Ovary (tissue), 3 donors: ENCODE measurements around the gene CCDC78.

ENCODE experiments used
- EP300 ChIP-seq: sonication (generic); formaldehyde crosslinking; IDR thresholded peaks from one replicate; pipeline ENCODE4 v1.6.1; 2017; ENCODE audit warnings: antibody characterized with exemption
- POLR2A ChIP-seq: fragments of 450-650 bp; IDR thresholded peaks from one replicate; pipeline ENCODE4 v1.6.1; 2017; ENCODE audit warnings: antibody characterized with exemption, mild to moderate bottlenecking, moderate library complexity
- TF ChIP-seq, protein P1 (sequence below), 3 donors: fragments of 450-650 bp in 2 of 3; fragments of 200-600 bp in 1 of 3; IDR thresholded peaks; one replicate each; pipeline versions ENCODE4 v1.5.1 to v1.8.0; 2016 to 2022; ENCODE audit warnings: antibody characterized with exemption in 3 of 3, mild to moderate bottlenecking in 1 of 3
- donor health status: DM: no; HTN: no; CAD: no.

GRCh38 chr16:684071-684794, 42.0 kb downstream of the CCDC78 start, which contains the start of gene JMJD8:
- TF ChIP-seq, protein P1, sequence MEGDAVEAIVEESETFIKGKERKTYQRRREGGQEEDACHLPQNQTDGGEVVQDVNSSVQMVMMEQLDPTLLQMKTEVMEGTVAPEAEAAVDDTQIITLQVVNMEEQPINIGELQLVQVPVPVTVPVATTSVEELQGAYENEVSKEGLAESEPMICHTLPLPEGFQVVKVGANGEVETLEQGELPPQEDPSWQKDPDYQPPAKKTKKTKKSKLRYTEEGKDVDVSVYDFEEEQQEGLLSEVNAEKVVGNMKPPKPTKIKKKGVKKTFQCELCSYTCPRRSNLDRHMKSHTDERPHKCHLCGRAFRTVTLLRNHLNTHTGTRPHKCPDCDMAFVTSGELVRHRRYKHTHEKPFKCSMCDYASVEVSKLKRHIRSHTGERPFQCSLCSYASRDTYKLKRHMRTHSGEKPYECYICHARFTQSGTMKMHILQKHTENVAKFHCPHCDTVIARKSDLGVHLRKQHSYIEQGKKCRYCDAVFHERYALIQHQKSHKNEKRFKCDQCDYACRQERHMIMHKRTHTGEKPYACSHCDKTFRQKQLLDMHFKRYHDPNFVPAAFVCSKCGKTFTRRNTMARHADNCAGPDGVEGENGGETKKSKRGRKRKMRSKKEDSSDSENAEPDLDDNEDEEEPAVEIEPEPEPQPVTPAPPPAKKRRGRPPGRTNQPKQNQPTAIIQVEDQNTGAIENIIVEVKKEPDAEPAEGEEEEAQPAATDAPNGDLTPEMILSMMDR (IDR thresholded peaks at IDR 0.05) = peak in 1 of 3 donors; percentile 13
- TF ChIP-seq POLR2A (no peak), EP300 (no peak)
